Fibroblast of mammary gland (primary cell): Measurements from ENCODE around the gene PXYLP1.

ENCODE experiments used
- DNase-seq: peaks from one replicate; pipeline ENCODE4 v3.0.0-alpha.2; 2010; ENCODE audit warnings: low read depth
- H3K4me3 ChIP-seq: 2 replicates; pipeline ENCODE4 v1.5.1; 2011; ENCODE audit warnings: low read depth, mild to moderate bottlenecking, low read length, moderate library complexity; ENCODE audit not compliant: control insufficient read depth
- CTCF ChIP-seq: conservative IDR thresholded peaks from 2 replicates; pipeline ENCODE4 v1.5.1; 2011; ENCODE audit warnings: low read depth, low read length, inconsistent platforms; ENCODE audit not compliant: control insufficient read depth, insufficient read depth

The PXYLP1 gene

GRCh38 chr3:141268306-141268705, 36.7 kb downstream of the PXYLP1 start:
- TF ChIP-seq CTCF = no peak
- no peak for DNase-seq
- H3K4me3 ChIP-seq = no peak overlapping the region

GRCh38 chr3:141268791-141269190, 37.2 kb downstream of the PXYLP1 start:
- no peak overlapping the region for H3K4me3 ChIP-seq
- no peak for DNase-seq
- no peak for TF ChIP-seq CTCF

- no peak for DNase-seq
- TF ChIP-seq CTCF = no peak
- no peak overlapping the region for H3K4me3 ChIP-seq
These were observed 38.3 kb downstream of the PXYLP1 start for GRCh38 chr3:141269961-141270360.

- no peak overlapping the region for H3K4me3 ChIP-seq
- no peak for DNase-seq
- no peak for TF ChIP-seq CTCF
These were observed 39.8 kb downstream of the PXYLP1 start for GRCh38 chr3:141271279-141272030.

- no peak for TF ChIP-seq CTCF
These were observed 41.5 kb downstream of the PXYLP1 start for GRCh38 chr3:141272906-141273662.

GRCh38 chr3:141273700-141274410, 42.2 kb downstream of the PXYLP1 start:
- TF ChIP-seq CTCF = no peak
- no peak overlapping the region for H3K4me3 ChIP-seq
- no peak for DNase-seq

More at GRCh38 chr3:141272906-141273662, 41.5 kb downstream of the PXYLP1 start:
- no peak for DNase-seq
- no peak overlapping the region for H3K4me3 ChIP-seq
